NCI-H82 treated with DMSO at 0.1 percent for 48 hours (cell line): ENCODE data around the gene PRKCZ.

Experiments
- DNase-seq: peaks from one replicate; lab custom pipeline; 2025; ENCODE audit not compliant: unreplicated experiment; lab: John Stamatoyannopoulos, UW

The PRKCZ gene

GRCh38 chr1:2100780-2101108 is 50.5 kb downstream of the PRKCZ start:
- no peak for DNase-seq

GRCh38 chr1:2101531-2101930 is 51.3 kb downstream of the PRKCZ start:
- DNase-seq, result no peak

- no peak for DNase-seq
These were observed 51.7 kb downstream of the PRKCZ start for GRCh38 chr1:2101946-2102345.

- DNase-seq, result no peak
These were observed 52.5 kb downstream of the PRKCZ start for GRCh38 chr1:2102753-2103152.

GRCh38 chr1:2103266-2103900 is 53.2 kb downstream of the PRKCZ start:
- no peak for DNase-seq

GRCh38 chr1:2103901-2104590 is 53.8 kb downstream of the PRKCZ start:
- no peak for DNase-seq

- no peak for DNase-seq
These were observed 54.6 kb downstream of the PRKCZ start for GRCh38 chr1:2104621-2105427.

GRCh38 chr1:2105781-2106524 is 55.7 kb downstream of the PRKCZ start:
- DNase-seq, result no peak

- no peak for DNase-seq
These were observed 56.6 kb downstream of the PRKCZ start for GRCh38 chr1:2106659-2107405.

GRCh38 chr1:2107586-2108212 is 57.5 kb downstream of the PRKCZ start:
- DNase-seq, result no peak

- peak; percentile 9 for DNase-seq
These were observed 58.1 kb downstream of the PRKCZ start for GRCh38 chr1:2108213-2108876.

- DNase-seq, result no peak
These were observed 58.8 kb downstream of the PRKCZ start for GRCh38 chr1:2108877-2109580.

GRCh38 chr1:2109581-2110021 is 59.4 kb downstream of the PRKCZ start:
- DNase-seq, result no peak

- no peak for DNase-seq
These were observed 60.1 kb downstream of the PRKCZ start for GRCh38 chr1:2110191-2110737.

- DNase-seq, result no peak
These were observed 60.8 kb downstream of the PRKCZ start for GRCh38 chr1:2110738-2111673.

GRCh38 chr1:2111674-2112035 is 61.4 kb downstream of the PRKCZ start:
- DNase-seq, result no peak

- no peak for DNase-seq
These were observed 62.1 kb downstream of the PRKCZ start for GRCh38 chr1:2112280-2112701.
